GM19468 (cell line): Measurements from ENCODE around the gene LCTL.

Source experiments
- ATAC-seq: cut with Tn5 transposase; IDR thresholded peaks from one replicate; pipeline ENCODE4 v1.9.1; 2021; ENCODE audit warnings: mild to moderate bottlenecking, moderate library complexity, moderate number of reproducible peaks; ENCODE audit not compliant: unreplicated experiment; ENCODE audit errors: extremely low read depth

The LCTL gene

DNA sequence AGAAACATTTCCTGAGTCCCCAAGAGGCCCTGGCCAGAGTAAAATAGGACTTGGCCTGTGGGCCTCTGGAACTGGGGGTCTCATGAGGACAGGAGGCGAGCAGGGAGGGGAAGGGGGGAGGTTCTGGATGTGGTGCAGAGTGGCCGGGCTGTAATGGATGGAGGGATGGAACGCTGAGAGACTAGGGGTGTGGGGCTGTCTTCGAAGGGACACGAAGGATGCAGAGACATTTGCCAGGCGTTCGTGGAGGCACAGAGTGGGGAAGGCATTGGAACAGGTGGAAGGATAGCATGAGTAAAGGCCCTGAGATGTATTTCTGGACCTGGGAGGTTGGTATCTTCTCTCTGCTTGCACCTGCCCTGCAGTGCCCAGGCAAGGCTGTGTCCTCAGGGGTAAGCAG, 2.1 kb upstream of the LCTL start:
- no peak for ATAC-seq

DNA sequence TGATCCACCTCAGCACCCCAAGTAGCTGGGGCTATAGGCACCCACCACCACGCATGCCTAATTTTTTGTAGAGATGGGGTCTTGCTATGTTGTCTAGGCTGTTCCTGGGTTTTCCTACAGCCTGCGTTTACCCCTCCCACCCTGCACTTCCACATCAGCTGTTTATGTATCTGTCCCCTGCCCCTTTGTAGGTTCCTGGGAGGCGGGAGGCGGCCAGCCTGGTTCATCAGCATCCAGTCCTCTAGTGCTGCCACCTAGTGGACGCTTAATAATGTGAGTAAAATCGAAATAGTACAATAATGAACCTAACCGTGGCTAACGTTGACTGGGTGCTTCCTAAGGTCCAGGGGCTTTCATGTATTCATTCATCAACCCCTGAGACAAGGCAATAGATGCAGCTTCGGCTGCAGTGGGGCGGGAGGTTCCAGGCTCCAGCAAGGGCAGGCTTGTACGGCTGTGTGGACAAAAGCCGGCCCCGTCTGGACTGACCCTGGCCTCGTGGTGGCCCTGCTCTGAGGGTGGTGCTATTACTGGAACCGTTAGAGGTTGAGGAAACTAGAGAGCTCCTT, 1.2 kb upstream of the LCTL start:
- no peak for ATAC-seq

DNA sequence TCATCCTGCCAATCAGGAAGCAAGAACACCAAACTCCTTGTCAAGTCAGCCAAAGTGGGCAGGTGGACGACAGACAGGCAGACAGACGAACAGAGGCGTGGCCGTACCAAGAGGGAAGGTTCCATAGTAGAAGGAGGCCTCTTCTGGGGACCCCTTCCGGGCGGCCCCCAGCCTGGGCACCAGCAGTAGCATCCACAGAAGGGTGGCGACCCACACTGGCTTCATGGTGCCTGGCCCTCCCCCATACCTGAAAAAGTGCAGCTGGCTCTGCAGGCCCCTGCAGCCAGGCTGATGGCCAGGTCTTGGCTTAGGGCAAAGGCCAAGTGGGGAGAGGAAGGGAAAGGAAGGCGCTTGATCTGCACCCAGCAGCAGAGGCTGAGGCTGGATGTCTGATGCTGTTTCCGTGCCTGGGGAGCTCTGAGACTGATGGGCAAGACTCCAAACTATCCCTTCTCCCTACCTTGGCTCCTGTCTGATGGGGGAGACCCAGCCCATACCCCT, 607 bp downstream of the LCTL start:
- no peak for ATAC-seq

DNA sequence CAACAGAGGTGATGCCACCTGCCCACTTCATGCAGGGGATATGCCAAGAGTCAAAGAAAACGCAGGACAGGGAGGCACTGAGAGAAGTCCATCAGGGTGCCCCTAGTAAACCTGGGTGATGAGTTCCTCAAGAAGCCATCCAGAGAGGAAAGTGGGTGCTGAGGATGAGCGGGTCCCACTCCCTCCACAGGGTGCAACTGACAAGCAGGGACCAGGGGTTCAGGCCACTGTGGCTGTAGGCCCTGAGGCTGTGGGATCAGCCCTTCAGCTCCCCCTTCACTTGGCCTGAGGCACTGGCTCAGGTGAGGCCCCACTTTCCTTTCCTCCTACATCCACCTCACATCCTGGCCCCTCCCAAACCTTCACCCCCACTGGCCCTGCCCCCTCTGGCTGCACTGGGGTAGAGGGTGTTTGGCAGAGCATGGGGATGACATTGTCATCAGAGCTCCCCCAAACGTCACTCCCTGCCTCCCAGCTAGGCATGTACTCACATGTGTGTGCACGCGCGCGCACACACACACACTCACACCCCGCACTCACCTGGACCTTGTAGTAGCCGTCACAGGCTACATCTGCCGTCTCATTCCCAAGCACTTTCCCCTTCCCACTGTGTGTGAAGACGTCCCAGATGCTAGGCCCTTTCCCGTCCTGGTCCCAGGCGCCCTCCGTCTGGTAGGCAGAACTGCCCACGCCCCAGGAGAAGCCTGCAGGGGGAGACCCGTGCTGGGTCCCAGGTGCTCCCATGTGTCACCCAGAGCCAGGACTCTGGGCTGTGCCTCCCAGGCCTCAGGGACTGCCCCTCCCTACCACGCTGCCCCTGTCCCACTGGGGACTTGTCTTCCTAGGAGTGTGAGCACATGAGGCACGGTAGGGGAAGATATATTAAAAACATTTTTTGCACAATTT, 1.4 kb downstream of the LCTL start:
- no peak for ATAC-seq

DNA sequence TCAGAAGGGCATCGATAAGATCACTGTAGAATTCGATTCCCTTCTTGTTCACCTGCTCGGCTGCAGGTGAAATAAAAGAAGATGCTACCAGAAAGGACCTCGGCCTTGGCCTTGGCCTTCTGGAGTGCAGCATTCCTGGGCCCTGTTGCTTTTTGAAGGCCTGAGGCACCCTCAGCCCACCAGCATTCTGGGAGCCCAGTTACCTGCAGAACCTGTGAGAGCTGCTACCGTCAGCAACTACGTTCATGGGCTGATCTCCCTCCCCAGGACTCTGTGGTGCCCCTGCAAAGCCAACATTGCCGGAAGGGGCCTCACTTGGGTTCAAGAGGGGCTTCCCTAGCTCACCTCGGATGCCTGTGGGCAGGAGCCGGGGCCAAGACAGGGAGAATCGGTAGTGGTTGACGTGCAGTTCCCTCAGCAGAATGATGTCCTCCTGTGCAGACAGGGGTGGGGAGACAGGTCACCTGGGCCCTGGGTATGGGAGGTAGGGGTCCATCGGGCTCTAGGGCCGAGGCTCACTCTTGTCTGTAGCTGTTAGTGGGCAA, 2.2 kb downstream of the LCTL start:
- ATAC-seq, result no peak

DNA sequence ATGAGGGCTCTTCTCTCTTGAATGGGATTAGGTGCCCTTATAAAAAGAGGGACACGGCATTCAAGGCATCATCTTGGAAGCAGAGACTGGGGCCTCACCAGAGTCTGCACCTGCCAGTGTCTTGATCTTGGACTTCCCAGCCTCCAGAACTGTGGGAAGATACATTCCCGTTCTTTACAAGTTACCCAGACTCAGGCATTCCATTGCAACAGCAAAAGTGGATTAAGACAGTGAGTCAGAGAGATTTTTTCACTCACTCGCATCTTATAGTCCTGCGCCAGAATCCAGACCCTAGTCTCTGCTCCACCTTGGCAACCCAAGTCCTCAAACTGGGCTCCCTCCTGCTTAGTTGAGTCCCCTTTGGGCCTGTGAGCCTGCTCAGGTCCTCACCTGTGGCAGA, 2.7 kb downstream of the LCTL start:
- no peak for ATAC-seq

DNA sequence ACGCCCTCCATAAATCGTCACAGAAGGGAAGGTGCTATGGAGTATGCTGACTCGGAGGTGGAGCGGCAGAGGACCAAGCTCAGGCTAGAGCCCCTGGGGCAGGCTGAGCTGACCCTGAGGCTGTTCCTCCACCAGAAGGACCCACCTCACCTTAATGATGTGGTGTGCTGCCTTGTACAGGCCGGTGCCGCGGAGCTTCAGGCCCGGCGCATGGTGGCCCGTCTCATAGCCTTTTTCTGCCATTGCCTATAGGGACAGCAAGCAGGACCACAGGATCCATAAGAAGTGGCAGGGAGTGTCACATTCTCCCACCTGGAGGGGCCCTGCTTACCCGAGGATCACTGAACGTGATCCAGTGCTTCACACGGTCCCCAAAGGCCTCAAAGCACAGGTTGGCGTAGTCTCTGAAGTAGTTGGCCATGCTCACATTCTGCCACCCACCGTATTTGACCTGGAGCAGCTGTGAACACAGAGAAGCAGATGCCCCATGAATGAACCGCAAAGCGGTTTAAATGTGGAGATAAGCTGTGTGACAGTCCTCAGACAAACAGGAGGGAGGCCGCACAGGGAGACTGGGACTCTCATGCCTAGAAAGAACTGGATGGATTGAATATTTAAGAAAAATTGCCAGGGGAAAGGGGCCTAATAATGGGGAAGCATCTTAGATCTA, 4.8 kb downstream of the LCTL start:
- ATAC-seq, result no peak

DNA sequence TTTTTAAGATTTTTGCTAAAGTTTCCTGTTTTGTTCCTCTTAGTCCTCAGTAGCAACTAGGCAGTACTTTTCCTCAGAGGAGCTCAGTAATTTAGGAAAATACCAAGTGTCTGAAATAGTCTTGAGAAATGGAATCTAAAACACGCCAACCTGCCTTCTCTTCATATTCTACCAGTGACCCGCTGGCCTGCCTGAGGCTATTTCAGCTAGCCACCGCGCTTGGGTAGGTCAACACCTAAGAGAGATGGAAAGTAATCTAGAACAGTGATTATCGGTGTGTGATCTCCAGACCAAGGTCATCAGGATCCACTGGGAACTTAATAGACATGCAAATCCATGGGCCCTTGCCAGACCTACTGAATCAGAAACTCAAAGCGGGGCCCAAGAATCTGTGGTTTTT, 7.5 kb downstream of the LCTL start:
- ATAC-seq, result no peak

DNA sequence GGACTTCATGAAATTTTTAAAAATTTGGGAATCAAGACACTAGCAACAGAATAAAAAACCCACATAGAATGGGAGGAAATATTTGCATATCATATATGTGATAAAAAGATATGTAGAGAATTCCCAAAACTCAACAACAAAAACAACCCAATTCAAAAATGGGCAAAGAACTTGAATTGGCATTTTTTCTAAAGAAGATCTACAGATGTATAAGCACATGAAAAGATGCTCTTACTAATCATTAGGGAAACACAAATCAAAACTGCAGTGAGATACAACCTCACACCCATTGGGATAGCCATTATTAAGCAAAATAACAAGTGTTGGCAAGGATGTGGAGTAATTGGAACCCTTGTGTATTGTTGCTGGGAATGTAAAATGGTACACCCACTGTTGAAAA, 10.1 kb downstream of the LCTL start:
- no peak for ATAC-seq

DNA sequence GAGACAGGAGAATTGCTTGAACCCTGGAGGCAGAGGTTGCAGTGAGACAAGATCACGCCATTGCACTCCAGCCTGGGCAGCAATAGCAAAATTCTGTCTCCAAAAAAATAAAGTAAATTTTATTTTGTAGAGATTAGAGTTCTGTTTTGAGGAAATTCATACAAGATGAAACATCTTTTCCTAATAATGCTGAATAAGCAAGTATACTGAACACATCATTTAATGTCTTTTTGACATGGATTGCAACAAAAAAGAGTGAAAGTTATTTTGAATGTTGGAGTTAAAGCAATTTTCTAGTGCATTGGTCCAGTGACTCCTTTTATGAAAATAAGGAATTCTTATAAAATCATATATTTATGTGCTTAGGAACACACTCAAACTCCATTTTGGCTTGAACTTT, 20.5 kb downstream of the LCTL start:
- ATAC-seq, result no peak

DNA sequence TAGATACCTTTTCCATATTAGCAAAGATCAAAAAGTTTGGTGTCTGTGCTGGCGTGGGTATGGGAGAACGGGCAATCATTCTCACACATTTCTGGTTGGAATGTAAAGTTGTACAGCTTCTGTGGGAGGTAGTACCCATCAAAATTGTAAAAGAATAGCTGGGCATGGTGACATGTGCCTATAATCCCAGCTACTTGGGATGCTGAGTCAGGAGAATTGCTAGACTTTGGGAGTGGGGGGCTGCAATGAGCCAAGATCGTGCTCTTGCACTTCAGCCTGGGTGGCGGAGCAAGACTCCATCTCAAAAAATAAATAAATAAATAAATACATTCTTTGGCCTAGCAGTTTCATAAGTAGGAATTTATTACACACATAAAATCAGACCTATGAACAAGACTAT, 22.9 kb downstream of the LCTL start:
- ATAC-seq, result no peak

DNA sequence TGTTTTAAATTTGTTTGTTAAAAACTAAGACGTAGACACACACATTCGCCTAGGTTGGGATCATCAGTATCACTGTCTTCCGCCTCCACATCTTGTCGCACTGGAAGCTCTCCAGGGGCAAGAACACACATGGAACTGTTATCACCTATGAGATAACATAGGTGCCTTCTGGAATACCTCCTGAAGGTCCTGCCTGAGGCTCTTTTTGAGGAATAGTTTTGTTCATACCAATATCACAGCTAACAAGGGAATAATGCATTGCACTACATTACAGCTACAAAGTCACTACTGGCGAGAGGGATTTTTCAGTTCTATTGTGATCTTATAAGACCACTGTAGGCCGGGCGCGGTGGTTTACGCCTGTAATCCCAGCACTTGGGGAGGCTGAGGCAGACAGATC, 30.7 kb downstream of the LCTL start:
- ATAC-seq, result no peak

DNA sequence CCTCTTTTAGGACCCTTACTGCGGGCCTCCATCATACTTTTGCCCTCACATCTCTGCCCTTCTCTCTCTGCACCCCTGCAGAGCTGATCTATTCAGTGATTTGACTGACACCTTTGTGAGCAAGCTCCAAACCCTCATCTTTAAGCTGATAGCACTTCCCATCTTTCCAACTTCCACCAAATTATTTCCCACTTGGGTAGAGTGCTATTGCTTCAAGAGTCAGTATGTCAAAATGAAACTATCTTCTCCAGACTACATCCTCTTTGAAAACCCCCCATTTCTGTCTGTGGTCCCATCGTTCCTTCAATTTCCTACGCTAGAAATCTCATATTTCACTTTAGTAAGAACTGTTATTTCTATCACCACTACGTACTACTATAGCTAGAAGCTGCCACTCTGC, 41.0 kb downstream of the LCTL start:
- no peak for ATAC-seq

DNA sequence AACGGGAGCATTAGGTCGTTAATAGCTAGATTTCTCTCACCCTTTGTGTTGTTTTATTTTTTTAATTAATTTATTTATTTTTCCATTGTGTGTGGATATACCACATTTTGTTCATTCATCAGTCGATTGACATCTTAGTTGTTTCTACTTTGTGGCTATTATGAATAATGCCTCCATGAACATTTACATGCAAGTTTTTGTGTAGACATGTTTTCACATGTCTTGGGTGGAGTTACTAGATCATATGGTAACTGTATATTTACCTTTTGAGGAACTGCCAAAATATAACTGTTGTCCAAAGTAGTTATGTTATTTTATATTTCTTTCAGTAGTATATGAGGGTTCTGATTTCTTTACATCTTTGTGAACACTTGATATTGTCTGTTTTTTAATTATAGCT, 41.9 kb downstream of the LCTL start:
- ATAC-seq, result no peak

DNA sequence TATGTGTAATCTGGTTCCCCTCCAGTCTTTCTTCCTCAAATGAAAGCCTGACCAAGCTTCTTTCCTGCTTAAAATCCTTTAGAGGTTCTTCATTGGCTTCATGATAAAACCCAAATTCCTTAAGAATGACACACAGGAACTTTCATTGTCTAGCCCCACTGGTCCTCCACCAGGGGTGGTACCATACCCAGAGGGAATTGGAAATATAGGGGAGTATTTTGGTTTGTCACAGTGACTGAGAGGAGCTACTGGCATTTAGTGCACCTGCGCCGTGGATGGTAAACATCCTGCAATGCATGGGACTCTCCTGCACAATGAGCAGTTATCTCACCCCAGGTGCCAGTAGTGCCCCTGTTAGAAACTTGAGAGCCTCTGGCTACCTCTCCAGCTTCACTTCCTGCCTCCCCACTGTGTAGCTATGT, 49.9 kb downstream of the LCTL start:
- ATAC-seq, result no peak

DNA sequence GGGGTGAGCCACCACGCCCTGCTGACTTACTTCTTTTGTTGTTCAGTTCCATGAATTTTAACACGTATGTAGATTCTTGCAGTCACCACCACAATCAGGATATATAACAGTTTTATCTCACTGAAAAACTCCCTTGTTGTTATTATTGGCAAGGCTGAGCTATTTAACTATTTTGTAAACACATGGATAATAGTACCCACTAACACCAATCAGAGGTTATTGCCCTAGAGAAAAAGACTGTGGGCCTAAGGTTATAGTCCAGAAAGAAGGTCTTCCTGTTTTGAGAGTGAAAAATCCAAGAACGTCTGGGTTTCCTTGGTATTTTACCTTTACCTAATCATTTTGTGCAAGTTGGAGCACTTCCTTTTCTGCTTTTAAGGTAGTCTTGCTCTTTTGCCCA, 51.2 kb downstream of the LCTL start:
- ATAC-seq, result no peak

DNA sequence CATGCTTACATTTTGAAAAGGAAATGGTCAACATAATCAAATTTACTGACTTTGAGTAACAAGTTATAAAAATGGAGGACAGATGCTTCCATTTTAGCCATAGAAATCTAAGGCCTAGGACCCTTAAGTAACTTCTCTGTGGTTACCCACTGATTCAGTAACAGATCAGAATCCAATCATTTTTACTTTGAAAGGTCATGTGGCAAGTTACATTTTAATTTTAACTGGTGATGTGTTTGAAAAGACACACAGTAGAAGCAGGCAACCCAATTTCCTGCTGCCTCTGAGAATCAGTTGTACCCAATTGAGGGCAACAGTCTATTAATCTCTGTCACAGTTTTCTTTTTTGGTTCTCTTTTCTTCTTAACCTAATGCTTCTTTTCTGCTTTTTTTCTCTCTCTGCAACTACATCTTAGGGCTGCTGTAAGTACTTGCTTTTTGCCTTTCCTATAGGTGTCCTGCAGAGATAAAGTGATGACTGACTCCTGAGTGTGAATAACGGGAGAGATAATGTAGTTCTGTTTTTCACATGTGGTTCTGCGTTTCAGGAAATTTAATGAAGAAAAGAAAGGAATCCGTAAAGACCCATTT, 57.4 kb downstream of the LCTL start:
- no peak for ATAC-seq

DNA sequence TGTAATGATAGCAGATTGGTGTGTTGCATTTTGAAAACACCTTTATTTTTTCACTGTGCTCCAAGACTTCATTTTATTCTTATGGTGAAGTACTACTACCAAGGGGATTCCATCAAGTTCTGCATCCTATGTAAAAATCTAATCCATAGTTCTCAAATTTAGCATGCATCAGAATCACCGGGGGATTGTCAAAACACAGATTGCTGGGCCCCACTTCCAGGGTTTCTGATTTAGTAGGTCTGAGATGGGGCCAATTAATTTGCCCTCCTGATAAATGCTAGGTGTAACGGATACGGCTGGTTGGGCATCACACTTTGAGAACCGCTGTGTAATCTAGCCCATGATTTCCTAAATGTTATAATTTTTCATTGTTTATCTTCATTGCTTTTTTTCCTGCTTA, 60.0 kb downstream of the LCTL start:
- no peak for ATAC-seq

DNA sequence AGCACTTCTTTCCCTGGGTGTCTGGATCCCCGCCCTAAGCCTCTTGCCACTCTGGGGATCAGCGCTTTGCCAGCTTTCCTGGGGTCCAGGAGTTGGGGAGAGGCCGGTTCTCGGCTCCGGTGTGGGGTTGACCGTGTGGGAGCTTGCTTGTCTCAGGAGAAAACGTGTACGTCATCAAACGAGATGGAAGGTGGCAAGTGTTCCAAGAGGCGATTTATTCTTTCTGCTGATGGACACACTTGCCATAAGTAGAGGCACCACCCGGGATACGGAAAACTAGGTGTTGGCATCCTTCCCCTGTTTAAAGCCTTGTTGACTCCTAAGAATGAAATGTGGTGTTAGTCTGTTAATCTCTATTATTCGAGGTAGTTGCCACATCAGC, 60.4 kb downstream of the LCTL start:
- no peak for ATAC-seq

DNA sequence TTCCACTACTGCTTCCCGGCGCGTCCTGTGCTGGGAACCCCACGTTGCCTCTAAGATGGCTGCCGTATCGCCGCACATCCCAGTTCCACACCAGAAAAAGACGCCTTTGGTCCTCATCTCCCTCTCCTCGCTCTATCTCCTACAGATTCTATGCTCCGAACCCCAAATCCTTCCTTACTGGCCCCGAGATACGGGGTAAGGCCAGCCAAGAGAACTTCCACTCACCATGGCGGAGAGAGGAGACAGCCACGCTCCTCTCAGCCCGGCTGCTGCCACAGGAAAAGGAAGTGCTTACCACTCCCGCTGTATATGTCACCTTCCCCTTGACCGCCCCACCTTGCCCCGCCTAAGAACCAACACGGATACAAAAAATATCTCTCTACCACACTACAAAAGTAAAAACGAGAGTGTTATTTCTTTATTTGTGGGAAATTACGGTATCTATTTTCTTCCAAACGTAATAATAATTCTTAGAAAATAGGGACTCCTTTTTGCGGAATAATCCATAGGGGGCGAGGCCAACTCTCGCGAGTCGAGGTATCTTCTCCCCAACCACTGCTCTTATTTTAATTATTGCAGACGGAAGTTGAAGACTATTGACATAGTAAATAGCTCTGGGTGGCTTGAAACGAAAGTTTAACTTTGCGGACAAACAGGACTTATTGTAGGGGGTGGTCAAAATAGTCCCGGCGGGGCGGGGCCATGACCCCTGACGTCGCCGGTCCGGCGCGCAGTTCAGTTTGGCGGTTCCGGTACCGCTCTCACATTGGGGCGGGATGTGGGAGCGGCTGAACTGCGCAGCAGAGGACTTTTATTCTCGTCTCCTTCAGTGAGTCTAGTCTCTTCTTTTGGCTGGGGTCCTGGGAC, 61.0 kb downstream of the LCTL start, which contains the start of the genes RPL4 and ZWILCH:
RPL4 (minus strand) TSS at position 293 of the 867 bp plus-strand sequence; CDS start at position 228, 65 bp downstream.
ZWILCH (plus strand) TSS at position 764 of the 867 bp plus-strand sequence; CDS start at position 777, 13 bp downstream.
- ATAC-seq, result peak; percentile 59
